Calu3 (cell line): ENCODE results near the gene CISD2. TPM values are rescaled to one million over a fixed set of nuclear protein-coding genes. Genes with fewer than 3 reads are reported as not detected.

Source experiments
- BruUV-seq: library from RNA; stranded (reverse); fragments of 400-500 nt; replicated peaks from 2 replicates; lab custom pipeline; 2021; lab: Mats Ljungman, UMichigan
- CTCF ChIA-PET: fragments of 300-600 bp; sonication (Branson Sonifier 250); formaldehyde crosslinking; loops from one replicate; lab custom pipeline; 2022; ENCODE audit warnings: antibody characterized with exemption; lab: Charles Lee
- DNase-seq: peaks from one replicate; pipeline ENCODE4 v3.0.0; 2022
- H3K27ac Mint-ChIP-seq: one replicate; pipeline ENCODE4 v1.8.0; 2022; ENCODE audit warnings: mixed read lengths; ENCODE audit not compliant: unreplicated experiment
- H3K27me3 Mint-ChIP-seq: one replicate; pipeline ENCODE4 v1.8.0; 2022; ENCODE audit warnings: mixed read lengths; ENCODE audit not compliant: unreplicated experiment
- H3K36me3 Mint-ChIP-seq: one replicate; pipeline ENCODE4 v1.8.0; 2022; ENCODE audit warnings: mild to moderate bottlenecking, moderate library complexity, mixed read lengths; ENCODE audit not compliant: insufficient read depth, unreplicated experiment
- H3K4me1 Mint-ChIP-seq: one replicate; pipeline ENCODE4 v1.8.0; 2022; ENCODE audit warnings: mild to moderate bottlenecking, low read depth, mixed read lengths; ENCODE audit not compliant: unreplicated experiment
- H3K4me3 Mint-ChIP-seq: one replicate; pipeline ENCODE4 v1.8.0; 2022; ENCODE audit warnings: mild to moderate bottlenecking, low read depth, moderate library complexity, mixed read lengths; ENCODE audit not compliant: unreplicated experiment
- H3K9me3 Mint-ChIP-seq: one replicate; pipeline ENCODE4 v1.8.0; 2022; ENCODE audit warnings: low read depth, mixed read lengths; ENCODE audit not compliant: unreplicated experiment
- CTCF ChIP-seq: fragments of 200-600 bp; IDR thresholded peaks from one replicate; pipeline ENCODE4 v1.8.0; 2022; ENCODE audit warnings: antibody characterized with exemption; ENCODE audit not compliant: unreplicated experiment
- intact Hi-C: fragments of 100-400 bp; cut with micrococcal nuclease; formaldehyde crosslinking; loops from one replicate; pipeline ENCODE4 v1.10.0; 2022; ENCODE audit not compliant: unreplicated experiment
- total RNA-seq: library from RNA; stranded (reverse); gene quantifications from 2 replicates; pipeline ENCODE4 v1.2.3, GENCODE V29; 2022

CISD2 gene
- total RNA-seq, 1 experiment from 2014 or later, result 36.9 TPM

GRCh38 chr4:102850370-102850769 is 18.4 kb upstream of the CISD2 start:
- Mint-ChIP-seq H3K27ac (no peak overlapping the region), H3K9me3 (no peaks in the 10 kb centered on the region), H3K36me3 (no peaks in the 10 kb centered on the region), H3K27me3 (no peaks in the 10 kb centered on the region), H3K4me1 (no peaks in the 10 kb centered on the region), H3K4me3 (no peak overlapping the region)
- TF ChIP-seq CTCF, result no peak
- no TSS peak for BruUV-seq
- no peak for DNase-seq
- CTCF ChIA-PET, result no interaction called here
- intact Hi-C loops, result no loop called here

GRCh38 chr4:102858828-102859464 is 9.8 kb upstream of the CISD2 start:
- CTCF ChIA-PET, result interaction anchor here (1.0 kb wide), 1 partner anchor 31 kb away, joined by 3 read pairs; the partner anchor contains the start of gene UBE2D3
- H3K36me3 Mint-ChIP-seq, result no peaks in the 10 kb centered on the region
- no TSS peak for BruUV-seq
- peaks cover 3% of the 10 kb centered on the region for H3K9me3 Mint-ChIP-seq
- no peak for TF ChIP-seq CTCF
- H3K27ac Mint-ChIP-seq, result no peak overlapping the region
- H3K4me1 Mint-ChIP-seq, result no peaks in the 10 kb centered on the region
- intact Hi-C loops, result no loop called here
- no peak for DNase-seq
- no peak overlapping the region for H3K4me3 Mint-ChIP-seq
- no peaks in the 10 kb centered on the region for H3K27me3 Mint-ChIP-seq

- Mint-ChIP-seq H3K4me1 (no peaks in the 10 kb centered on the region), H3K9me3 (peaks cover 3% of the 10 kb centered on the region), H3K27me3 (no peaks in the 10 kb centered on the region), H3K4me3 (no peak overlapping the region), H3K36me3 (no peaks in the 10 kb centered on the region), H3K27ac (no peak overlapping the region)
- TF ChIP-seq CTCF, result no peak
- intact Hi-C loops, result no loop called here
- DNase-seq, result no peak
- no TSS peak for BruUV-seq
- CTCF ChIA-PET, result interaction anchor here (0.5 kb wide), 1 partner anchor 61 kb away, joined by 3 read pairs; no protein-coding TSS in a partner anchor
Measured at GRCh38 chr4:102860611-102861324, 8.0 kb upstream of the CISD2 start.

- no peak for DNase-seq
- H3K36me3 Mint-ChIP-seq, result no peaks in the 10 kb centered on the region
- CTCF ChIA-PET, result no interaction called here
- H3K9me3 Mint-ChIP-seq, result peaks cover 3% of the 10 kb centered on the region
- no peaks in the 10 kb centered on the region for H3K4me1 Mint-ChIP-seq
- H3K4me3 Mint-ChIP-seq, result no peak overlapping the region
- BruUV-seq, result no TSS peak
- intact Hi-C loops, result no loop called here
- H3K27ac Mint-ChIP-seq, result no peak overlapping the region
- TF ChIP-seq CTCF, result no peak
- H3K27me3 Mint-ChIP-seq, result no peaks in the 10 kb centered on the region
Measured at GRCh38 chr4:102862016-102862415, 6.8 kb upstream of the CISD2 start.
